CD4-positive, alpha-beta T cell treated with Interleukin-4 for 1 hour (primary cell): Measurements from ENCODE around the gene ACAA1.
A peak's percentile ranks its signal among the peaks of the same experiment; 100 is the strongest.

Source experiments
- DNase-seq, 2 donors: peaks; one replicate each; pipeline ENCODE4 v3.0.0-alpha.2; 2020 to 2022

ACAA1 gene

GRCh38 chr3:38117748-38118420 lies 19.0 kb downstream of the ACAA1 start:
- peak; percentile 76 to 78 for DNase-seq

GRCh38 chr3:38117163-38117716 lies 19.7 kb downstream of the ACAA1 start:
- DNase-seq, result no peak

- no peak for DNase-seq
These were observed 20.3 kb downstream of the ACAA1 start for GRCh38 chr3:38116471-38117162.

- DNase-seq, result no peak
These were observed 21.1 kb downstream of the ACAA1 start for GRCh38 chr3:38115645-38116427.

- DNase-seq, result peak in 1 of 2 donors; percentile 7
These were observed 21.9 kb downstream of the ACAA1 start for GRCh38 chr3:38114875-38115644.

GRCh38 chr3:38114052-38114874 lies 22.7 kb downstream of the ACAA1 start:
- DNase-seq, result no peak

GRCh38 chr3:38112378-38112761 lies 24.6 kb downstream of the ACAA1 start:
- DNase-seq, result no peak

- no peak for DNase-seq
These were observed 25.1 kb downstream of the ACAA1 start for GRCh38 chr3:38111696-38112377.

GRCh38 chr3:38111201-38111600 lies 25.7 kb downstream of the ACAA1 start:
- peak in 1 of 2 donors; percentile 5 for DNase-seq

- DNase-seq, result no peak
These were observed 26.4 kb downstream of the ACAA1 start for GRCh38 chr3:38110314-38111050.

- DNase-seq, result no peak
These were observed 27.2 kb downstream of the ACAA1 start for GRCh38 chr3:38109580-38110313.

- peak in 1 of 2 donors; percentile 28 for DNase-seq
These were observed 28.0 kb downstream of the ACAA1 start for GRCh38 chr3:38108649-38109579.

- DNase-seq, result no peak
These were observed 28.8 kb downstream of the ACAA1 start for GRCh38 chr3:38107911-38108648.

GRCh38 chr3:38105525-38105924 lies 31.4 kb downstream of the ACAA1 start:
- no peak for DNase-seq

- no peak for DNase-seq
These were observed 34.5 kb downstream of the ACAA1 start for GRCh38 chr3:38102444-38102814.

- no peak for DNase-seq
These were observed 35.0 kb downstream of the ACAA1 start for GRCh38 chr3:38101811-38102443.

GRCh38 chr3:38100498-38100897 lies 36.4 kb downstream of the ACAA1 start:
- DNase-seq, result no peak
